Islet of Langerhans (tissue), 1 donor: Measurements from ENCODE around the gene FSTL4.

Source experiments
- FAIRE-seq: peaks from one replicate; lab custom pipeline; 2011; peaks lifted over from hg19 to GRCh38; lab: Jason Lieb, UNC

The FSTL4 gene

GRCh38 chr5:133610489-133611356 lies 1.6 kb downstream of the FSTL4 start:
- no peak for FAIRE-seq

GRCh38 chr5:133607451-133607850 lies 4.9 kb downstream of the FSTL4 start:
- FAIRE-seq = no peak

GRCh38 chr5:133606835-133607234 lies 5.5 kb downstream of the FSTL4 start:
- FAIRE-seq = no peak

- FAIRE-seq = no peak
These were observed 7.0 kb downstream of the FSTL4 start for GRCh38 chr5:133605323-133605722.

- FAIRE-seq = no peak
These were observed 8.6 kb downstream of the FSTL4 start for GRCh38 chr5:133603711-133604110.

GRCh38 chr5:133602835-133603380 lies 9.4 kb downstream of the FSTL4 start:
- FAIRE-seq = no peak

- FAIRE-seq = no peak
These were observed 12.7 kb downstream of the FSTL4 start for GRCh38 chr5:133599600-133599999.

GRCh38 chr5:133599044-133599443 lies 13.3 kb downstream of the FSTL4 start:
- no peak for FAIRE-seq

GRCh38 chr5:133596049-133596448 lies 16.3 kb downstream of the FSTL4 start:
- FAIRE-seq = no peak

- FAIRE-seq = no peak
These were observed 16.9 kb downstream of the FSTL4 start for GRCh38 chr5:133595465-133595864.

GRCh38 chr5:133589286-133589685 lies 23.1 kb downstream of the FSTL4 start:
- no peak for FAIRE-seq

GRCh38 chr5:133582971-133583370 lies 29.4 kb downstream of the FSTL4 start:
- FAIRE-seq = no peak

- FAIRE-seq = no peak
These were observed 30.4 kb downstream of the FSTL4 start for GRCh38 chr5:133581918-133582317.

GRCh38 chr5:133581348-133581747 lies 31.0 kb downstream of the FSTL4 start:
- no peak for FAIRE-seq

- no peak for FAIRE-seq
These were observed 31.7 kb downstream of the FSTL4 start for GRCh38 chr5:133580618-133581017.

GRCh38 chr5:133579766-133580165 lies 32.6 kb downstream of the FSTL4 start:
- FAIRE-seq = no peak

GRCh38 chr5:133569347-133569746 lies 43.0 kb downstream of the FSTL4 start:
- FAIRE-seq = no peak

GRCh38 chr5:133565993-133566392 lies 46.3 kb downstream of the FSTL4 start:
- no peak for FAIRE-seq

- FAIRE-seq = no peak
These were observed 47.3 kb downstream of the FSTL4 start for GRCh38 chr5:133564921-133565565.

GRCh38 chr5:133562554-133562953 lies 49.8 kb downstream of the FSTL4 start:
- FAIRE-seq = no peak

GRCh38 chr5:133559960-133560359 lies 52.4 kb downstream of the FSTL4 start:
- FAIRE-seq = no peak

GRCh38 chr5:133556551-133556950 lies 55.8 kb downstream of the FSTL4 start:
- no peak for FAIRE-seq

GRCh38 chr5:133554279-133554678 lies 58.1 kb downstream of the FSTL4 start:
- FAIRE-seq = no peak
